HG03280 (cell line): ENCODE results near the gene ANTXR1.
"Not testable (repeated sequence)": the region's sequence is repeated elsewhere in the genome, so short reads cannot be mapped to it uniquely, and the experiment has no call there.

Source experiments
- ATAC-seq: cut with Tn5 transposase; IDR thresholded peaks from one replicate; pipeline ENCODE4 v1.9.1; 2021; ENCODE audit warnings: mild to moderate bottlenecking, moderate library complexity; ENCODE audit not compliant: unreplicated experiment

Gene ANTXR1

DNA sequence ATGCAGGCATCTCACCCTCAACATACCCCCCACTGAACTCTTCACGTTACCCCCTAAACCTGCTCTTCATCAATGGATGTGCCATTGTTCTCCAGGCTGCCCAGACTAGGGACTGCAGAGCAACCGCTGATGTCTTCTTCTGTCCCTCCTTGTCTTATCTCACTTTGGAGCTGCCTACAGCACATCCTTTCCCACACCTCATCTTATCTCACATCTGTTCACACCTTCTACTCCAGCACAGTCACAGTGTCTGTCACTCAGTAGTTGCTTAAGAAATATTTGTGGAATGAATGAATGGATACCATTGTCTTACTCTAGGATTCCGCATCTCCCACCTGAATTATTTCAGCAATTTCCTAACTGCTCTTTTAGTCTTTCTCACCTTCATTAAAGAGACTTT, 144.5 kb downstream of the ANTXR1 start:
- ATAC-seq = no peak

GRCh38 chr2:69159986-69160385, 147.0 kb downstream of the ANTXR1 start:
- ATAC-seq = no peak

DNA sequence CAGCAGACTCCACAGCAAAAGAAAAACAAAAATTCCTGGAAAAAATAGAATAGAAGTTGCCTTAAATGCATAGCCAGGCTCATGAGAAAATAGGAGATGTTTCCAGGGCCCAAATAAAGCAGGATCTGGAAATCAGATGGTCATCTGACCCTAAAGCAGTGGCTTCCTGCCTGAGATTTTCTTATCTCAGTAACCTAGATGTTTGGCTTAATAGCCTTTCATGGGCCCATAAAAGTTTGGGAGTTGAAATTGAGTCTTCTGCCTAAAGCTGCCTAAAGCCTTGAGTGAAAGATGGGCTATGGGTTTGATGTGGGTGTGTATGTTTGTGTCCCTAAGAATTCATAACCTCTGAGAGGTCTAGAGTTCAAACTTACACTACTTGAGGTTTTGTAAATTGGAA, 149.1 kb downstream of the ANTXR1 start:
- no peak for ATAC-seq

GRCh38 chr2:69163109-69163508, 150.1 kb downstream of the ANTXR1 start:
- no peak for ATAC-seq

- ATAC-seq = no peak
Observed at GRCh38 chr2:69163556-69163955, 150.6 kb downstream of the ANTXR1 start.

GRCh38 chr2:69164061-69164778, 151.2 kb downstream of the ANTXR1 start:
- no peak for ATAC-seq

DNA sequence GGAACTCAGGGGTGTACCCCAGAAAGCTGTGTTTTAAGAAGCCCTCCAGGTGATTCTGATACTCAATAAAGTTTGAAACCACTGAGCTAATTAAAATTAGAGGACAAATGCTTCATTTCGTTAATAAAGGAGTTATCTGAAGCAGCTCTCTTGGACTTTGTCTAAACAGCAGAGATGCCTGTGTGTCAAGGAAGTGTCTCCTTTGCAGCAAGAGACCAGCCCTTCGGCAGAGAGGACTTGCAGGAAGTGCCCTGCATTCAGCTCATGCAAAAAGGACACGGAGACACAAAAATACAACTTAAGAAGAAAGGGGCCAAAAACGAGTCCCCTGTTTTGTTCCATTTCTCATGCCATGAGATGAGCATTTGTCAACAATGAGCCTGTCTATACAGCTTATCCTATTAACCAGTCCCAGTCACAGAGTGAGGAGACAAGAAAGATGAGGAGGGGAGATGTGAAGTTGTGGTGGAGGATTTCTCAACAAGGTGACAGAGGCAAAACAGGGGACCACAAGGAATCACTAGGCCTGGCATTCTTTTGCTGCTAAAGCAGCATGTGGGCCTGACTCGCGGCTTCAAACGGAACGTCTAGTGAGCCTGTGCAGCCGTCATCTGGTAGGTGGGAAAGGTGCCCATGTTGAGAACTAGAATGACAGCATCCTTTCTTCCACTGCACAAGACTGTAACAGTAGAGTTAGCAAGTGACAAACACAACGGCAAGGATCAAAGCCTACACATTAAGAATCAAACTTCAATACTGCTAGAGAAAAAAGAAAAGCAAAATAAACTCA, 152.3 kb downstream of the ANTXR1 start:
- ATAC-seq = no peak

GRCh38 chr2:69166465-69166811, 153.5 kb downstream of the ANTXR1 start:
- no peak for ATAC-seq

DNA sequence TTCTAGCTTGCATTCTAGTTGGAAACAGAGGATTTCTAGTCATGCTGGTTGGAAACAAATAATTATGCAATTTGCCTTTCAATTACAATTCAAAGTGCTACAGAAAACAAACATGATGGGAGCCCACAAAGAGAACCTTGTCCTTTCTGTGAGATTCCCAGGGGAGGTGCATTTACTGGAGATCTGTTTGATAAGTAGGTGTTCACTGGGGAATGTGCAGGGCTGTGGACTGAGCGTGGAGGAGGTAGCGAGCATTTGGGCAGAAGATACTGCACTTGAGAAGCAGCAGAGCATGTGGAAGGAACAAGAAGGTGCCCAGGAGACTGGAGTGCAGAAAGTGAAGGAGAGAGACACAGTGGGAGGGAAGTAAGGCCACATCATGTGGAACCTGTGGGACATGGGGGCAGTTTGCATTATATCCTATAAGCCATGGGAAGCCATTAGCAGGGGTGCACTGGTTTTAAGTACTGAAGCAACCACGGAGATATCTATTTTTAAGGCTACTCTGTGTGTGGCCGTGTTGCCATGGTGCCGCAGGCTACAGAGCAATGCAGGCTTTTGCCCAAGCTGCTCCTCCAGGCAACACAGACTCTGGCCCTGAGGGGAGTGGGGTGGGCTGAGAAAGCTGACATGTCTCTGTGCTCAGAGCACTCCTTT, 154.0 kb downstream of the ANTXR1 start:
- no peak for ATAC-seq

DNA sequence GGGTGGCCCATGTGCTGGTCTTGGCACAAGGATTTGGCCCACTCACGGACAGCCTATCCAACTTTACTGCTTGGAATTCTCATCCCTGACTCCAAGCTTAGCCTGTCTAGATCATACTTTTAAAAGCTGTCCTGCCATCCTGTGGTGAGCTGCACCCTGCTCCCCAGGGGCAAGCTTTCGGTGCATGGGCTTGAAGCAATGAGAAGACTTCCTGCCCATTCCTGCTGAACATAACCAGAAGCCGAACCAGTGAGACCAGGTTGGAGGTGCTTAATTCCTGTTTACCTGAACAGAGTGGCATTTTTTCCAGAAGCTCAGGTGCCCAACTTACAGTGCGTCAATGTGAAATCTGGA, 154.5 kb downstream of the ANTXR1 start:
- ATAC-seq = no peak

- ATAC-seq = no peak
Observed at GRCh38 chr2:69168144-69168813, 155.3 kb downstream of the ANTXR1 start.

- ATAC-seq = no peak
Observed at GRCh38 chr2:69168950-69169654, 156.1 kb downstream of the ANTXR1 start.

DNA sequence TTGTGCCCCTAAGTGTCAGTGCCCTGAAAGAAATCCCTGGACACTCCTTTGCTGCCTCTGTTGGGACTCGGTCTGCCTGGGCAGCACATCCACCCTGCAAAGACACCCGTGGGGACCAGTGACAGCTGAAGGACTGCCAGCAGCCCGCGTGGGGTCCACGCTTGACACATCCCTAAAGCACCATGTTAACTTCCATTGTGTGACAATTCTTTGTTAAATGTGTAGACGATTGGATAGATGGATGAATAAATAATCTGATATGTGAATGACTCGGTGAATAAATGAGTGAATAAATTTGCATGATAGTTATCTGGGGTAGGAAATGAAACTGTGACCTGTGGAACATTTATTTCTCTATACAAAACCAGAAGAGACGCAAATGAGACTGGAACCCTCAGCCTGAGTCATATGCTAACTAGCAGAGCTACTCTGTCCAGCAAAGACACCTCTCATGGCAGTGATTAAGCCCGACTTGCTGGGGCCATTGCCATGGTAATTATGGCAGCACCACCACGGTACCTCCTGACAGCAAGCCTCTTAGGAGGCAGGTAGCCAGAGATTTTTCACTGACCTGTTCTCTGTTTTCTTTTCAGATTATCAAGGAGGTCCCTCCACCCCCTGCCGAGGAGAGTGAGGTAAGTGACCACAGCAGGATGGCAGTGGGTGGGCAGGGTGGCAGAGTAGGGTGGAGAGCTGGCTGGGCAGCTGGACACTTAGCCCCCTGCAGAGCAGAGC, 156.8 kb downstream of the ANTXR1 start:
- ATAC-seq = no peak

DNA sequence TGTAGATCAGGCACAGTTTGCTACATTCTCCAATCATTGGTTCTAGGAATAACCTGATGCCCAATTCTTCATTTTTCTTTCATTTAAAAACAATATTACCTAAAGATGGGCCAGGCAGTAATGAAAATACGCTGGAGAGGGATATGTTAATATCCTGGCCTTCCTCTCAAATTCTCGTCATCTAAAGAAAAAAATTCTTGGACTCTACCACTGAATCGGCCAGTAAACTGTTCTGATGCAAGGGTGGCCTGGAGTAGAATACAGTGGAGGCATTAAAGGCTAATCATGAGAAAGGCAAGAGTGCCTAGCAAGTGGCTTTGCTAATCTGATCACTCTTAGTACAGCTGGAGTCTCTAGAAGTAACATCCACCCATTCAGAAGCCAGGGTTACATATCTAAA, 157.7 kb downstream of the ANTXR1 start:
- ATAC-seq = no peak

DNA sequence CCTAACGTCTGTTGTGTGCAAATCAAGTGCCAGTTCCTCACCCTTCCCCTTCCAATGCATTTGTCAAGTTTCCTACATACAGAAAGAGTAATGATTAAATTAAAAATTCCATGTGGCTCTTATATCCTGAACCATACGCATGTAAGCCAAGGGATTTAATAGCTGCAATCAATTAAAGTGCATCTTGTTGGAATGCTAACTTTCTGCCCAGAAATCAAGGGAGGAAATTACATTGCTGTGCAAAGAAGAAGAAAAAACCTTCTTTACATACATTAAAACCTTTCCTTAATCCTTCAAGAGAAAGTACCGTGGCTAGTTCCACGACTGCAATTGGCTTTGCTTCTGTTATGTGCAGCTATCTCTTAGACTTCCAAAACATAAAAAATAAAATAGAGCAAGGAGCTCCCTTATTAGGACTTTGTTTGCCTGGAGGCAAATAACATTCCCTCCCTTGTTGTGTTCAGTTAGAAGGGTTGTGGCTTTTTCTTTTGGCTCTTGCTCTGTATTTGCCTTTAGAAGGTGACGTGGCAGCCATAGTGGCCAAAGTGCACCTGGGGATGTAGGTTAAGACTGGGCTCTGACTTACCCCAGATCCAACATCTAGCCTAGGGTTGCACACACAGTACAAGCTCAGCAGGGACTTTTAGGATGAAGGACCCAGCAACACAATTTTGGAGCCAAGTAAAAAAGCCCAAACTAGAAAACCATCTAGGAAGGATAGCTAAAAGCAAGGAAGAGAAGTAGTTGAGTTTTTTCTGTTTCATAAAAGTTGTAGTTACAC, 158.3 kb downstream of the ANTXR1 start:
- ATAC-seq = no peak

- ATAC-seq = no peak
Observed at GRCh38 chr2:69171897-69172525, 159.0 kb downstream of the ANTXR1 start.

GRCh38 chr2:69173706-69174105, 160.7 kb downstream of the ANTXR1 start:
- no peak for ATAC-seq

- not testable (repeated sequence) for ATAC-seq
Observed at GRCh38 chr2:69174211-69174610, 161.2 kb downstream of the ANTXR1 start.
